Measurements from ENCODE around the gene OR7C1. TPM values are rescaled to one million over a fixed set of nuclear protein-coding genes. Genes with fewer than 3 reads are reported as not detected.

The OR7C1 gene
- total and polyA plus RNA-seq, 2 of the 8 experiments (the other 6 are each of a cell fraction or from before 2014, with no cell fraction given) = not detected

DNA sequence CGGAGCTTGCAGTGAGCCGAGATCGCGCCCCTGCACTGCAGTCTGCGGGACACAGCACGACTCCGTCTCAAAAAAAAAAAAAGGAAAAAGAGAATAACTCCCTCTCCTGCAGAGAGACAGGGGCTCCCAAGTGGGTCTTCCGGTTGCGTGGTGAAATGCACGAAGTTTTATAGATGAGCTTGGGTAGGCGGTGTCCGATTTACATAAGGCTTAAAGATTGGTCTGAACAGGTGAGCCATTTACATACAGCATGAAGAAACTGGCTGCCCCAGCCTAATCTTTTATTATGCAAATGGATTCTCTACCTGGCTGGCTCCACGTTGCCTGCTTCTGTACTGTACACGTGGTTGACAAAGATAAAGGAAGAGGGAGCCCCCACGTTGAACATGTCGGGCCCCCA is 76.2 kb downstream of the OR7C1 start (continued):
- no peak for TF ChIP-seq JUND (IDR thresholded peaks at IDR 0.05; ENCODE audit: low read length)
- TF ChIP-seq CHD2 (IDR thresholded peaks at IDR 0.05; ENCODE audit: low read length) = no peak
- no peak for TF ChIP-seq EZH2 (IDR thresholded peaks at IDR 0.05; ENCODE audit: low read depth, low read length, severe bottlenecking)

Data from H1 (cell line).